Activated T-cell treated with anti-CD3 and anti-CD28 coated beads for 48 hours (primary cell): ENCODE results near the gene SLC24A5.

Experiments used
- DNase-seq: peaks from one replicate; pipeline ENCODE4 v3.0.0-alpha.2; 2020; ENCODE audit warnings: low read depth

The SLC24A5 gene

DNA sequence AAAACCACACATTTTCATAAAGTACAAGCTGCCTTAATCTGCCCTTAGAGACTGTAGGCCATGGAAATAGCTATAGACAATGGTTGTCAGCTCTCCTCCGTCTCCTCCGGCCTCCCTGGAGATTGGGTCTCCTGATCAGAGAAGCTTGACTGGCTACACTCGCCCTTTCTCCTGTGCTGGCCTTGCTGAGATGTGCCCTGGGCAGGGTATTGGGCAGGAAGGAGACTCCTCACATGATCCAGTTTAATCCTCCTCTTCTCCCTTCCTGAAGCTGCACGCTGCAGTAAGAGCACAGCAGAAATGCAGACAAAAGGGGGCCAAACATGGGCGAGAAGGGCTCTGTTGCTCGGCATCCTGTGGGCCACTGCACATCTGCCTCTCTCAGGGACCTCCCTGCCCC lies at the start of gene SLC24A5:
SLC24A5 (plus strand) TSS at position 246 of the 400 bp plus-strand sequence; CDS start at position 301, 55 bp downstream.
- DNase-seq, result no peak

DNA sequence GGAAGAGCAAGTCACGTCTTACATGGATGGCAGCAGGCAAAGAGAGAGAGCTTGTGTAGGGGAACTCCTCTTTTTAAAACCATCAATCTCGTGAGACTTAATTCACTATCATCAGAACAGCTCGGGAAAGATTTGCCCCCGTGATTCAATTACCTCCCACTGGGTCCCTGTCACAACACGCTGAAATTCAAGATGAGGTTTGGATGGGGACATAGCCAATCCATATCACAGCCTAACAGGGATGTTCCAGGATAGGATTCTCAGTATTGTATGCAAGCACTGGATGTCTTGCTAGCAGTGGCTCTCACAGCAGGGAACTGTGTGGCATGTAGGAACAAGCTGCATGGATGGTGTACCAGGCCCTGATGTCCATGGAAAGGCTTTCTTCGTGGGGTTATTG lies 47.8 kb upstream of the SLC24A5 start:
- no peak for DNase-seq

DNA sequence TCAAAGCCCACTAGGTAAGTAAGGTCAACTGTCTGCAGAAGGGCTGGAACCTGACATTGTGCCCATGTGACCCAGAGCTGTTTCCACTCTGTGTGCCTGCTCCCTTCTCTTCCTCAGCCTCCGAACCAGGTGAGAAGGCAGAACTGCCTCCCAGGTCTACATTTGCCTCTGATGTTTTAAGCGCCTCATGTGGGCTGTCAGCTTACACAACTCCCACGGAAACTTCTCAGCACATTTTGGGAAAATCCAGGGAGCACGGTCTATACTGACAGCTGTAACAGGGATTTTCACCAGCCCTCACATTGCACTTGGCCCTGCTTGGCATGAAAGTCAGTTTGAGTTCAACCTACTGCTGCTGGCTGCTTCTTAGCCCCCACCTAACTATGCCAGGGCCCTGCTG lies 46.9 kb upstream of the SLC24A5 start:
- DNase-seq, result no peak

GRCh38 chr15:48076454-48076853 lies 44.3 kb upstream of the SLC24A5 start:
- DNase-seq, result no peak

- no peak for DNase-seq
Observed at GRCh38 chr15:48077616-48078184, 43.1 kb upstream of the SLC24A5 start.

GRCh38 chr15:48084759-48085590 lies 35.8 kb upstream of the SLC24A5 start:
- DNase-seq, result no peak

GRCh38 chr15:48085591-48085930 lies 35.2 kb upstream of the SLC24A5 start:
- DNase-seq, result no peak

GRCh38 chr15:48086133-48086532 lies 34.7 kb upstream of the SLC24A5 start:
- DNase-seq, result no peak

DNA sequence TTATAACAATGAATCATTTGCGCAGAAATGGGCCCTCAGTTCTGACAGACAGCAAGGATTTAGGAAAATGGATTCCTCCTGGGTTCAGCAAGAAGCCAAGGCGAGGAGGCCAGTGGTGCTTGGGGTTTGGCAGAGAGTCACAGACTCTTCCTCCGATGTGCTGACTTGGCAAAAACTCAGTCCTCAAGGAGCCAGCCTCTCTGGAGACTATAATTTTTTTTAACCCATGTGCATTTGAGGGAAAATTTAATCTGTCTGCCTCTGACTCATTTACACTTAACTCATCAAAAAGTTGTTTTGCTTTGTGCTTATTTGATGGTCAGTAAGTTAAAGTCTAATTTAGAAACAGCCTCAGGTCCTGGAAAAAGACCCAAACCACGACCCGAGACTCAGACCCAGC lies 34.2 kb upstream of the SLC24A5 start:
- no peak for DNase-seq

DNA sequence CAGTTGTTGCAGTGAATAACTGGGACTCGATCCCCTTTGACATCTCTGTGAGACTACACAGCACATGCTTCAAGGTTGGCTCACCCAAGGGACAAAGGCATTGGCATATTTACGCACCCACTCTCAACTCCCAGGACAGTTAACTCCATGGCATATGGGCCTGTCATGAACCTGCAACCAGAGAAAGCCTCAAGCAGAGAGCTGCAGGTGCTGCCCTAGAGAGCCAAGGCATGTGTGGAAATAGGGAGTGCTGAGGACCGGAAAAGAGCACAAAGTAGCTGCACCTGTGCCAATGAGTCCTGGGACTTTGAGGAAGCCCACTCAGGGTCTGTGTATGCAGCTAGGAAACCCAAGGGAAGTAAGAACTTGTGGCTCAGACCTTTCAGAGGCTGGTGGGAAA lies 32.9 kb upstream of the SLC24A5 start:
- no peak for DNase-seq

GRCh38 chr15:48089702-48090101 lies 31.1 kb upstream of the SLC24A5 start:
- no peak for DNase-seq

DNA sequence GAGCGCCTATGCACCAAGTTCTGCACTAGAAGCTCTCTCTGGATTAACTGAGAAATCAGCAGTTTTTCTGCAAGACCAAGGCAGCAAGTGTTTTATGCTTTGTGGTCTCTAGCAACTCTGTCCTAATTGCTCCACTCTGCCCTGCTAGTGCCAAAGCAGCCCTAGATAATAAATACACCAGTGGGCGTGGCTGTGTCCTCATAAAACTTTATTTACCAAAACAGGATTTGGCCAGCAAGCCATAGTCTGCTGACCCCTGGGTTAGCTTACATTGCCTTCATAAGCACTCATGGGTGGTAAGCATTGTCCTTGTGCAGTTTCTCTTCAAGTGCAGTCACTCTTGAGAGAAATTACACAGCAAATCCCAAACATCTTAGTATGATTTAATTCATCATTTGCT lies 30.7 kb upstream of the SLC24A5 start:
- DNase-seq, result no peak

DNA sequence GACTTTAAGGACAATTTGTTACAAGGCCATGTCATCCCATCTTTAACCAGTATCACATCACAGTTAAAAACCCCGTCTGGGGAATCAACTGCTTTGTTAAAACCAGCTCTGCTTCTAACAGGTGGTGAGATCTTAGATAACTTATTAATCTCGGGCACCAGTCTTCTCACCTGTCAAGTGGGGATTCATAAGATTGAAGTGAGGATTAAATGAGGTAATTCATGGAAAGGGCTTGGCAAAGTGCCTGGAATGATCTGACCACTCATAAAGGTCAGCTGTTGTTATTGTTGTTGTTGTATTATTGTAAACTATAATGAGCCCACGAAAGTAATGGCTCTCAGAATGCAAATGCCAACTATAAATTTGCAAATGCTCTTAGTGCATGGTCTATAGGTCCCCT lies 30.1 kb upstream of the SLC24A5 start:
- no peak for DNase-seq

DNA sequence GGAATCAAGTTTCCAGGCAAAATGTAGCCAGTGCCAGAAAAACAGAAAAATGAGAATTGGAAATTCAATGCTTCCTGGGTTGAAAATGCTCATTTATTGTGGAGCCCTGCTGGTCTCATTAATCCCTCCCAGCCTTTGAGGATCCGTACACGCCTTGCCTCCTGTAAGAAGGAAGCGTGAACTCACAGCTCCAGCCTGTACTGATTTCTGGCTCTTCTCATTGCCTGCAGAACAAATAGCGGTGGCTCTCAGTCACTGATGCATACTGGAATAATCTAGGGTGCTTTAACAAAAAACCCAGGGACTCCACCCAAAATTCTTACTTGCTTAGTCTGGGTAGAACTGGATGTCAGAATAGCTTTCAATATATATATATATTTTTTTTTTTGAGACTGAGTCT lies 29.3 kb upstream of the SLC24A5 start:
- no peak for DNase-seq

- DNase-seq, result no peak
Observed at GRCh38 chr15:48096355-48096786, 24.4 kb upstream of the SLC24A5 start.

DNA sequence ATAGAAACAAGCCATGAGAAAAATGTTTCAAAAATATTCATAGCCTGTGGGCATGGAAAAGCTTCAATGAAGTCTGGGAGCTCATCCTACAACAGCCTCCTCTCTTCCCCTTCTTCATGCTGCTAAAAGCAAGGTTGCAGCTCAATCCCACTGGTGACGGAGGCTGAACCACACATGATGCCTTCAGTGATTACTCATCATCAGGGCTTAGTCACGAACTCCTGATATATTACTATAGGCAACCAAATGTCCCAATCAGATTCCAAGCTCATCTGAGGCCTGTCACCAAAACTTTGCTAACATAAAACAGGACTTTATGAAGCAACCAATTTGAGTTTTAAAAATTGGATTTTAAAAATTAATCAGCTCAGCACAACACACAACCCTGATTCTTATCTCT lies 24.0 kb upstream of the SLC24A5 start:
- no peak for DNase-seq

GRCh38 chr15:48097264-48097663 lies 23.5 kb upstream of the SLC24A5 start:
- no peak for DNase-seq

DNA sequence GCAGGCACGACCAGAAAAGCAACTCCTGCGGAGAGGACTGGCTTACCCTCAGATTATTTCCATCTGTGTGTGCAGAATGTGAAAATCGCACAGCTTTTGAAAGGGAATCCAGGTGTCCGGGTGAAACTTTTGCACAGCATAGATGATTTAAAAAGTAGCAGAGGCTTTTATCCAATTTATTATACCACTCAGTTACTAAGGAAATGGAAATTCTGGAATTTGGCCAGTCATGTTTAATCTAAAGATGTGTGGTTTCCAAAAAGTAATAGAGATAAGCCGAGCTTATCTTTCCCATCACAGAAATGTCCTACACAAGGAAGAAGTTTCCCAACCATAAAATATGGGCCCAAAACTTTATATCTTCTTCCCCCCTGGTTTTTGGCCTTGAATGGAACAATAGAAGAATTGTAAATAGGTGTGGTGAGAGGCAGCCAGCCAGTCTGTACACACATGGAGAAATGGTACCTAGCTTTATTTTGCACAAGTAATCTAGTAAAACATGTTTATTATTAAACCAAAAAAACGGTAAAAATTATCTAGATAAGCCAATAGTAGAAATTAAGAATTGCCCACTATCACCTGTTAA lies 19.3 kb upstream of the SLC24A5 start:
- DNase-seq, result no peak

- no peak for DNase-seq
Observed at GRCh38 chr15:48102167-48102566, 18.6 kb upstream of the SLC24A5 start.

DNA sequence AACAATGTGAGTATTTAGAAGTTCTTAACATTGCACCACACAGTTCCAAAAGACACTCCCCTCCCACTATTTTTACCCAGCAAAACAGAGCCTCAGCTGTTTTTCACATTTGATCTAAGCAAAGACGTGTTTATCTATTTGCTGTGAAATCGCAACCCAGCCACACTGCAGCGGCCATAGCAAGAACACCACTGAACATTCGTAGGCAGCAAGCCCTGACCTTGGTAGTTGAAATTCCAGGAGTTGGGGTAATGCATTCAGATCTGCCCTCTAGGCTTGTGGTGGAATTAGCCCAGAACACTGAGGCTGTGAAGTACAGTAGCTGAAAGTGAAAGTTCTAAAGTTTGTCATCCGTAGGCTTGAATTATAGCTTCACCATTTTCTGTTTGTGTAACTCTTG lies 17.1 kb upstream of the SLC24A5 start:
- DNase-seq, result no peak

GRCh38 chr15:48105936-48106335 lies 14.9 kb upstream of the SLC24A5 start:
- DNase-seq, result no peak

DNA sequence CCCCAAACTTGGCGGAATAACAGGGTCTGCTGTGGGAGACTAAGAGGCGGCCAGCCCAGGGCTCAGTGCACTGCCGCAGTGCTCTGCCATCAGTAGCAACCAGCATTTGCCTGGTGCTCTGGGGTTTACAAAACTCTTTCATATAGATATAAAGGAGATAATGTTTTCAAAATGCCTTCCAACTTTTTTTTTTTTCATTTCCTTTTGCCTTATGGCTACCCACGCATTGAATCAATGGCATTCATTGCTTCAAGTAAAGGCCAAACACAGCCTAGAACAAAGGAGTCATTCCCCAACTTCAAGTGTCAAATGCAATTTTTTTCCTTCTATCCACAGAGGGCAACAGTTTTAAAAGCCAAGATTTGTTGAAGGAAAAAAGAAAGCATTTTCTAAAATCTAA lies 11.6 kb upstream of the SLC24A5 start:
- no peak for DNase-seq

DNA sequence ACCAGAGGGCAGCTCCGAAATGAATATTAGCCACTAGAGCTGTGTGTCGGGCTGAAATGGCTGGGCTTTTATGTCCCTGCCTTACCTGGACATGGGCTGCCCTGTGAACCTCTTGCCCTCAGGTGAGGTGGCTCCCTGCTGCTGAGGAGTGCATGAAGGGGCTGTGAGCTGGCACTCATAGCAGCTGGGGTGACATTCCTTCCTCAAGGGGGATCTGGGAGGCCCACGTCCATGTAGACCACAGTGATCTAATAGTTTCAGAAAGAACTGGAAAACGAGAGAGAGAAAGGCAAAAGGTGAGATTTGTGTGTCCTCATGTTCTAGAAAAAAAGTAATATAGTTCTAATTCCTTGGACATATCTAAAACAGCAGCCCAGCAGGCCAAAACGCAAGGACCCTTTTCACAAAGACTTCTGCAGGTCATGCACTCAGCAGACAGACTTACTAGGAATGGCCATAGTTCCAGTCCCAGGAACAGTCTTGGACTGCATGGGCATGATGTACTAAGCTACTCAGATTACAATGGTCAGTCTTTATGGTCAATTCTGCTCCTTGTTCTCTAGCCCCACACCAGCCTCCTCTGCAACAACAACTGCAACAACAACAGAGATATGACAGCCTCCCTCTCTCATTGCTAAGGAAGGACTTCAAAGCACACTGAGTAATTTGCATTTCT lies 10.8 kb upstream of the SLC24A5 start:
- no peak for DNase-seq
